GM19468 (cell line): ENCODE data around the gene ATPAF1.
"Not testable (repeated sequence)": the region's sequence is repeated elsewhere in the genome, so short reads cannot be mapped to it uniquely, and the experiment has no call there.

Experiments used
- ATAC-seq: cut with Tn5 transposase; IDR thresholded peaks from one replicate; pipeline ENCODE4 v1.9.1; 2021; ENCODE audit warnings: mild to moderate bottlenecking, moderate library complexity, moderate number of reproducible peaks; ENCODE audit not compliant: unreplicated experiment; ENCODE audit errors: extremely low read depth

The ATPAF1 gene, protein sequence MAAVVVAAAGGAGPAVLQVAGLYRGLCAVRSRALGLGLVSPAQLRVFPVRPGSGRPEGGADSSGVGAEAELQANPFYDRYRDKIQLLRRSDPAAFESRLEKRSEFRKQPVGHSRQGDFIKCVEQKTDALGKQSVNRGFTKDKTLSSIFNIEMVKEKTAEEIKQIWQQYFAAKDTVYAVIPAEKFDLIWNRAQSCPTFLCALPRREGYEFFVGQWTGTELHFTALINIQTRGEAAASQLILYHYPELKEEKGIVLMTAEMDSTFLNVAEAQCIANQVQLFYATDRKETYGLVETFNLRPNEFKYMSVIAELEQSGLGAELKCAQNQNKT

DNA sequence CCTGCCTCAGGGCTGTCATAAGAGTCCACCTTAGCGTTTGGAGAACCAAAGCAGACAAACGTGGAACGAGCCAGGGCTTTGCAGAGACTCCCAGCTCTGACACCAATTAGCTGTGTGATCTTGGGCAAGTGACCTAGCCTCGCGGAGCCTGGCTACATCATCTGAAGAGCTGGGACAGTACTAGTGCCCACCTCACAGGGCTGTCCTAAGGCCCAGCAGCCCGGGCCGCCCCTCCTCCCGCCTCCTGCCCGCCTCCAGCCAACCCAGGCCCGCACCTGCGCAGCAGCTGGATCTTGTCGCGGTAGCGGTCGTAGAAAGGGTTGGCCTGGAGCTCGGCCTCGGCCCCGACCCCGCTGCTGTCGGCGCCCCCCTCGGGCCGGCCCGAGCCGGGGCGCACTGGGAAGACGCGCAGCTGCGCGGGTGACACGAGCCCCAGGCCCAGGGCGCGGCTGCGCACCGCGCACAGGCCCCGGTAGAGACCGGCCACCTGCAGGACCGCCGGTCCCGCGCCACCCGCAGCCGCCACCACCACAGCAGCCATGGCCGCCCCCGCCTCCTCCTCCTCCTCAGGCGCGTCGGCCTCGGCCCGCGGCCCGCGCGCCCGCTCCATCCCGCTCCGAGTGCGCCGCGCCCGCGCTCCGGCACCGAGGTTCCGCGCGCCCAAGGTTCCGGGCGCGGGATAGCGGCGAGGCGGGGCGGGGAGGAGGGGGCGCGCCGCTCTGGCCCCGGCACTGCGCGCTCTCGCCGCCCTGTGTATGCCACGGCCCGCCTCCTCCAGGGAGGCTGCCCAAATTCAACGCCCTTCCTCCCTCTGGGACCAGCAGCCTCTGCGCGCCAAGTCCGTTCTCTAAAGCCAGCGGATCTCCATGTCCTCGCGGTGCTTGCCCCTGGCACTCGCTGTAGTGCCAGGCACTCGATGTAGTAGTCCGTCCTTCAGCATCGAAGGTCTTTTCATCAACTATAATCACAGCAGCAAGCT is at the start of gene ATPAF1:
Gene ATPAF1, minus strand, starts transcription at position 583 of the 979 bp plus-strand sequence. Its CDS starts 42 bp downstream, at position 541.
- peak; percentile 45 for ATAC-seq

- no peak for ATAC-seq
Measured at GRCh38 chr1:46717654-46718053, 49.5 kb upstream of the ATPAF1 start.

GRCh38 chr1:46714976-46715375 is 46.8 kb upstream of the ATPAF1 start:
- no peak for ATAC-seq

- no peak for ATAC-seq
Measured at GRCh38 chr1:46708121-46708520, 40.0 kb upstream of the ATPAF1 start.

DNA sequence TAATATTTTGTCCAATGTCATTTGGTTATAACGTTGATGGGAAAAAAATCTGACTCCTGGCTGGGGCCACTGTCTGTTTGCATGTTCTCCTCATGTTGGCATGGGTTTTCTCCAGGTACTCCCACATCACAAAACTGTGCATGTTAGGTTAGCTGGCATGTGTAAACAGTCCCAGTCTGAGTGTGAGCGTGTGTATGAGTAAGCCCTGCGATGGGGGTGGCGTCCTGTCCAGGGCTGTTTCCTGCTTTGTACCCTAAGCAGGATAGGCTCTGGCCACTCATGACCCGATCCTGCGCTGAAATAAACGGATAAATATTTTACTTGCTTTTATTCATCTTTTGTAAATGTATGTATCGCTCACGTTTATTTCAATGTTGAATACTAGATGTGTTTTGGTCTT is 37.2 kb upstream of the ATPAF1 start:
- ATAC-seq = no peak

- no peak for ATAC-seq
Measured at GRCh38 chr1:46703927-46704641, 35.9 kb upstream of the ATPAF1 start.

- no peak for ATAC-seq
Measured at GRCh38 chr1:46699666-46700065, 31.5 kb upstream of the ATPAF1 start.

GRCh38 chr1:46697053-46697452 is 28.9 kb upstream of the ATPAF1 start:
- no peak for ATAC-seq

GRCh38 chr1:46694676-46695075 is 26.5 kb upstream of the ATPAF1 start:
- not testable (repeated sequence) for ATAC-seq

- no peak for ATAC-seq
Measured at GRCh38 chr1:46692811-46693770, 24.9 kb upstream of the ATPAF1 start.

DNA sequence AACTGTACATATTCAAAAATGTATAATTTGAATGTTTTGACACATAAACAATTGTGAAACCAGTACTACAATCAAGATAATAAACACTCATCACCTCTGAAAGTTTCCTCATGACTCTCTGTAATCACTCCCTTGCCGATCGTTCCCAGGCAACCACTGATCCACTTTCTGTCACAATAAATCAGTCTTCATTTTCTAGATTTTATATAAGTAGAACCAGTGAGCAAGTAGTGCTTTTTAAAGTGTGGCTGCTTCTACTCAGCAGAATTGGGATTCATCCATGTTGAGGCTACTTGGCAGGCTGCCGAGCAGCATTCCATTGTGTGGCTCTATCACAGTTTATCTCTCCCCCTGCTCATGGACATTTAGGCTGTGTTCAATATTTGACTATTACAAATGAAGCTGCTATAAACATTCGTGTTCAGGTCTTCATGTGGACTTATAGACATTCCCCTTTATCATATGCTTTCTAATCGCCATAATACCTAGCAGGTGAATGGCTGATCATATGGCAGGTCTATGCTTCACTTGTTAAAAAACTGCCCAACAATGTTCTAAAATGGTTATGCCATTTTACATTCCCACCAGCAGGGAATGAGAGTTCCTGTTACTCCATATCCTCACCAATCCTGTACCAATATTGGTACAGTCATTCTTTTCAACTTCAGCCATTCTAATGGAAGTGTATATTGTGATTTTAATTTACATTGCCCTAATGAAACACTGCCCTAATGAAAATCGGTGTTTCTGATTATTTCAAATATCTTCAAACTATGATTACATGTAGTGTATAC is 24.0 kb upstream of the ATPAF1 start:
- no peak for ATAC-seq

- no peak for ATAC-seq
Measured at GRCh38 chr1:46690931-46691421, 22.8 kb upstream of the ATPAF1 start.

DNA sequence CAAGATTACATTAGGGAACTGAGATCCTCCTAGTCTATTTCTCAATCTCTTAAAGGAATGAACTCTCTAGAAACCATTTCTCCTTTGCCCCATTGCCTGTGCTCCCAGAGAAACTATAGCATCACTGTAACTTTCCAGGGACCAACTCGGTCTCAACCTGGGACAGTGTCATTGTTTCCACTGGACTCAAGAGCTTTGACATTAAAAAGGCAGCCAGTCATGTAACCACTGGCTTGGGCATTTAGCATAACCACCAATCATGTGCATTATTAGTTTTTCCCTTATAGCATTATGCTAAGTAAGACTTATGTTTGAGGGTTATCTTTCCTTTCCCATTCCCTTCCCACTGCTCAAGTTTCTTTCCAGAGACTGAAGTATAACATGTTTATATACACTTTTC is 21.7 kb upstream of the ATPAF1 start:
- ATAC-seq = no peak

DNA sequence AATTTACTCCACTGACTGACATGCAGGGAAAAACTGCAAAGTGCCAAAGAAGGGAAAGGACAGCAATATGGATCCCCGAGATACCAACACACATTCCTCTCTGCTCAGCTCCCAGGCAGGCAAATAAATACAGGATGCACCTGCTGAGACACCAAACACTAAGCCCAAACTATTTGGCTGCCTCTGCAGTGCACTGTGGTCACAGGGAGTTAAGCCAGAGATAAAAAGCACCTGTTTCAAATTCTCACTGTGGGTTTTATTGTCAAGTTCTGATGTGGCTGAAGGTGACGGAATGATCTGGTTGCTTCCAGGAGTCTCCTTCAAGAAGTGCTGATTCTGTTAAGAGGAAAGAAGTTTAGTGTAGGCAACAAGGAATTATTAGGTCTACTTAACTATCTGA is 21.2 kb upstream of the ATPAF1 start:
- no peak for ATAC-seq

DNA sequence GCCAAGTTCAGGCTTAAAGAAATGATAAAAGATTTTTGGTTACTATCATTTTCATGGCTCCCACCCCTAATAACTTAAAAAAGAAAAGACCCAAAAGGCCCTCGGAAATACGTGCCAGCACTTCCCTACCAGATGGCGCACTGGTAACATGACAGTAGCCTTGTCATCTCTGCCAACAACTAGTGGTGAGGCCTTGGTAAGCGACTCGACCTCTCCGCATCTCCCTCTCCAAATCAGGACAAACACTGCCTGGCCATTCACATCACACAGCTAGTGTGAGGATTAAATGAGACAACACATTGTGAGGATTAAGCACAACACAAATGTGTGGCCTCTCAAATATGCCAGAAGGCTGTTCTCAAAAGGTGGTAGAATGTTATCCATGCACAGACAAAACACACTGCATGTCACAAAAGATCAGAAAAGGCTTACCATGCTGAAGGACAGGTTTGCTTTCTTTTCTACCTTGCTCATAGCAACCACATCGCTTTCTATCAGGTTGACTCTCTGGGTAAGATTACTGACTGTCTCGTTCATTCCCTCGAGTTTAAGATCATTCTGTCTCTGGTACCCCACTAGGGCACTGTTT is 19.9 kb upstream of the ATPAF1 start:
- ATAC-seq = no peak

DNA sequence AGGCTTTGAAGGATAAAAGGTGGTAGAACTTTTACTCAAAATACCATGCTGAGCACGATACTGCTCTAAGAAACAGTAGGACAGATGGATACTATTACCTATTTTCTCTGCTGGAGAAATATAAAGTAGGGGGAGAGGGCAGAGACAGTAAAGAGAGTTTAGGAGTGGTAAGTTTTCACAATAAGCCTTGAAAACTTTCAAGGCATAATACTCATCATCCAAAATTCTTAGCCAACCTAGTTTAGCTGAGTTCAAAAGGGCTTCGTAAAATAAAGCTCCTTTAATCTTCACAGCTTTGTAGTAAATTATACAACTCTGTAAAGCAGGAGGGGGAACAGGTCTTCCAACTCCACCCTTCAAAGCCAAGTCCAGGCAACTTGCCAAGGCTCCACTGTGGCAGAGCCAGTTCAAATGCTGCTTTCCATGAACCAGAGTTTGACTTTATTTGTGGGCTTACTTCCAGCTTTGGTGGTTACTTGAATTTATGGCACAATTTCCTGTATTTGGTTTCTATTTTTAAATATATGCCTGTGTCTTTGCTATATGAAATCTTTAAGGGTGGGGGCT is 19.0 kb upstream of the ATPAF1 start:
- no peak for ATAC-seq

- no peak for ATAC-seq
Measured at GRCh38 chr1:46686255-46686654, 18.1 kb upstream of the ATPAF1 start.

DNA sequence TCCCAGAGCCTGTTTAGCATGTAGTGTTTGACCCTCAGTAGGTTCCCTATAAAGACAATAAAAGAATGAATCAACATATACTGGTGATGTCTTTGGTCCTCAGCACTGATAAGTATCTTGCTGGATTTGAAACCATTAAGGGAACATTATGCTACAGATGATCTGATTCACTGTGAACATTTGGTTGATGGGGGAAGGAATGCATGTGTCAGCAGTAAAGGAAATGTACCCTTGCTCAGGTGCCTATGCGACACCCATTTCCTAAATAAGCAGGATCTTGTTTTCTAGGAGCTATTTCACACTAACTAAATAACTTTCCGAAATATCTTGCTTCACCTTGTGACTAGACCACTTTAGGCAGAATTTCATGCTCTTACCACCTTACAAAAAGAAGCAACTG is 16.5 kb upstream of the ATPAF1 start:
- no peak for ATAC-seq
